ENCODE data around the gene PTRHD1.

Gene PTRHD1

GRCh38 chr2:24828238-24828996, 35.2 kb upstream of the PTRHD1 start:
- DNase-seq: no peak

GRCh38 chr2:24827321-24828237, 34.4 kb upstream of the PTRHD1 start:
- DNase-seq: peak; percentile 80

- DNase-seq: no peak
These were observed 33.6 kb upstream of the PTRHD1 start for GRCh38 chr2:24826773-24827145.

- DNase-seq: peak; percentile 7
These were observed 32.9 kb upstream of the PTRHD1 start for GRCh38 chr2:24825883-24826772.

- DNase-seq: peak; percentile 46
These were observed 32.0 kb upstream of the PTRHD1 start for GRCh38 chr2:24824966-24825882.

- no peak for DNase-seq
These were observed 30.9 kb upstream of the PTRHD1 start for GRCh38 chr2:24824071-24824588.

- no peak for DNase-seq
These were observed 29.0 kb upstream of the PTRHD1 start for GRCh38 chr2:24822049-24822706.

GRCh38 chr2:24821433-24821891, 28.3 kb upstream of the PTRHD1 start:
- no peak for DNase-seq

GRCh38 chr2:24820598-24821432, 27.6 kb upstream of the PTRHD1 start:
- DNase-seq: no peak

- DNase-seq: no peak
These were observed 27.0 kb upstream of the PTRHD1 start for GRCh38 chr2:24820175-24820513.

- DNase-seq: no peak
These were observed 26.4 kb upstream of the PTRHD1 start for GRCh38 chr2:24819442-24820174.

GRCh38 chr2:24818721-24819167, 25.6 kb upstream of the PTRHD1 start:
- no peak for DNase-seq

GRCh38 chr2:24816884-24817283, 23.7 kb upstream of the PTRHD1 start:
- DNase-seq: no peak

GRCh38 chr2:24816404-24816803, 23.2 kb upstream of the PTRHD1 start:
- no peak for DNase-seq

- DNase-seq: no peak
These were observed 22.0 kb upstream of the PTRHD1 start for GRCh38 chr2:24815171-24815570.

GRCh38 chr2:24814516-24814915, 21.3 kb upstream of the PTRHD1 start:
- DNase-seq: no peak

- no peak for DNase-seq
These were observed 20.5 kb upstream of the PTRHD1 start for GRCh38 chr2:24813691-24814137.

GRCh38 chr2:24809316-24810007, 16.3 kb upstream of the PTRHD1 start:
- DNase-seq: no peak

- DNase-seq: no peak
These were observed 13.5 kb upstream of the PTRHD1 start for GRCh38 chr2:24806661-24807036.
